ENCODE data around the gene OR56A3. TPM values are rescaled to one million over a fixed set of nuclear protein-coding genes. Genes with fewer than 3 reads are reported as not detected.
"Not testable (repeated sequence)": the region's sequence is repeated elsewhere in the genome, so short reads cannot be mapped to it uniquely, and the experiment has no call there.

OR56A3 gene, protein sequence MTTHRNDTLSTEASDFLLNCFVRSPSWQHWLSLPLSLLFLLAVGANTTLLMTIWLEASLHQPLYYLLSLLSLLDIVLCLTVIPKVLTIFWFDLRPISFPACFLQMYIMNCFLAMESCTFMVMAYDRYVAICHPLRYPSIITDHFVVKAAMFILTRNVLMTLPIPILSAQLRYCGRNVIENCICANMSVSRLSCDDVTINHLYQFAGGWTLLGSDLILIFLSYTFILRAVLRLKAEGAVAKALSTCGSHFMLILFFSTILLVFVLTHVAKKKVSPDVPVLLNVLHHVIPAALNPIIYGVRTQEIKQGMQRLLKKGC
- not detected for total RNA-seq
- long read RNA-seq, result 0 reads

- ATAC-seq (ENCODE audit: poor library complexity) (no peak), DNase-seq (no peak)
- intact Hi-C loops (cut with DNase I), result no loop called here
Measured at GRCh38 chr11:5941951-5942350, at the start of gene OR56A3. Gene OR56A3 (plus strand): TSS chr11:5942251. CDS start chr11:5947347, 5,096 bp downstream.

GRCh38 chr11:5892908-5893307, 49.1 kb upstream of the OR56A3 start, which contains the start of gene OR52E5:
Gene OR52E5 (plus strand): TSS chr11:5893208. CDS start chr11:5900777, 7,569 bp downstream.
- intact Hi-C loops (cut with DNase I), result no loop called here
- no peak for DNase-seq

DNA sequence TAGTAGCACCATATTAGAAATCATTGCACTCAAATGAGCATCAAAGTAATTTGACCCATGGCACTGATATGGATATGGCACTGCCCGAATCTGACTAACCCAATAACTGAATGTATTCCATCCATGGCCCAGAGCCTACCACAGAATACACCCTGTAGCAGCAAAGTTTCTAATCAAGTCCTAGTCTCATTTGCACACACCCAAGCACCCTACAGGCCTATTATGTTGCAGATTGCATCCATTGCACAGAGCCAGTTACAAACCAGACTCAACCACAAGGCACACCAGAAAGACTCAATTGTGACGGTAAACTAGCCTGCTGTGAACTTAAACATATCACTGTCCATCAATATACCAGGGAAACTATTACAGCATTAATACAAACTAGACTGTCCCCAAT, 42.5 kb upstream of the OR56A3 start:
- DNase-seq (no peak), ATAC-seq (ENCODE audit: poor library complexity) (no peak)
- intact Hi-C loops (cut with DNase I), result no loop called here

More at GRCh38 chr11:5892908-5893307, 49.1 kb upstream of the OR56A3 start, which contains the start of gene OR52E5:
- no peak for ATAC-seq (ENCODE audit: poor library complexity)

- DNase-seq (no peak), ATAC-seq (ENCODE audit: poor library complexity) (no peak)
- intact Hi-C loops (cut with DNase I), result no loop called here
Measured at GRCh38 chr11:5910540-5910939, 31.5 kb upstream of the OR56A3 start.

DNA sequence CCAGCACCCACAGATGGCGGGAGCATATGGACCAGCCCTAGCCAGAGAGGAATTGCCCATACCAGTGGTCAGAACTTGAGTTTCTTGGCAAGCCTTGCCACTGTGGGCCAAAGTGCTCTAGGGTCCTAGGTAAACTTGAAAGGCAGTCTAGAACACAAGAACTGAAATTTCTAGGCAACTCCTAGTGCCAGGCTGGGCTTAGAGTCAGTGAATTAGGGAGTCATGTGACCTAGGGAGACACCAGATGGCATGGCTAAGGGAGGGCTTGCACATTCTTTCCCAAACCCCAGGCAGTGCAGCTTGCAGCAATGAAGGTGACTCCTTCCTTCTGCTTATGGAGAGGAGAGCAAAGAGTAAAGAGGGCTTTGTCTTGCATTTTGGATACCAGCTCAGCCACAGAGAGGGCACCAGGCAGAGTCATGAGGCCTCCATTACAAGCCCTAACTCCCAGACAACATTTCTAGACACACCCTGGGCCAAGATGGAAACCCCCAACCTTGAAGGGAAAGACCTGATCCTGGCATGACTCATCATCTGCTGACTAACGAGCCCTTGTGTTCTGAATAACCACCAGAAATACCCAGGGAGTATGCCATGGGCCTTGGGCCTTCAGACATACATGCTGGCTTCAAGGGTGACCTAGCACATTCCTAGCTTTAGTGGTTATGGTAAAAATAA, 19.2 kb upstream of the OR56A3 start:
- intact Hi-C loops (cut with DNase I), result no loop called here
- DNase-seq (no peak), ATAC-seq (ENCODE audit: poor library complexity) (no peak)

DNA sequence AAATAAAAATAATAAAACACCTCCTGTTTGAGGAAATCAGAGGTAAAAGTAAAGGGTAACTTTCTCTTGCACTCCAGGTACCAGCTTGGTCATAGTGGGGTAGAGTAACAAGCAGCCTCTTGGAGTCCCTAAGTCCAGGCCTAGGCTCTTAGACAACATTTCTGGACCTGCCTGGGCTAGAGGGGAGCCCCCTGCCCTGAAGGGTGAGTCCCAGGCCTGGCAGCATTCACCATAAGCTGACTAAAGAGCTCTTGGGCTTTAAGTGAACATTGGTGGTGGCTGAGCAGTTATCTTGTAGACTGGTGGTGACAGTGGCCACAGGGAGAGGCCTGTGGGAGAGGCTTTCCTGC, 18.6 kb upstream of the OR56A3 start:
- no peak for ATAC-seq (ENCODE audit: poor library complexity)
- DNase-seq, result no peak
- intact Hi-C loops (cut with DNase I), result no loop called here

DNA sequence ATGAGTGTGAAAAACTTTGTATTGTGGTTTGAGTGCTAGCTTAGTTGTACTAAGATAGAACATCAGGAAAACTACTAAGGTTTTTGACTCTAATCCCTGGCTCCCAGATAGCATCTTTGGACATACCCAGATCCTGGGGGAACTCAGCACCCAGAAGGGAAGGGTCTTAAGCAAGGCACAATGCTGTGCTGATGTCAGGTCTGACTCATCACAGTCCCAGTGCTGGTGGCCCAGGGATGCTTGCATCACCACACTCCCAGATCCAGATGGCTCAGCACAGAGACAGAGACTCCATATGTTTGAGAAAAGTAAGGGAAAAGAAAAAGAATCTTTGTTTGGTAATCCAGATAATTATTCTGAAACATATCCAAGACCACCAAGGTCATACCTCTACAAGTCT, 18.3 kb upstream of the OR56A3 start:
- intact Hi-C loops (cut with DNase I), result no loop called here
- DNase-seq (no peak), ATAC-seq (ENCODE audit: poor library complexity) (no peak)

- DNase-seq (no peak), ATAC-seq (ENCODE audit: poor library complexity) (no peak)
- intact Hi-C loops (cut with DNase I), result no loop called here
Measured at GRCh38 chr11:5928271-5928670, 13.8 kb upstream of the OR56A3 start.

DNA sequence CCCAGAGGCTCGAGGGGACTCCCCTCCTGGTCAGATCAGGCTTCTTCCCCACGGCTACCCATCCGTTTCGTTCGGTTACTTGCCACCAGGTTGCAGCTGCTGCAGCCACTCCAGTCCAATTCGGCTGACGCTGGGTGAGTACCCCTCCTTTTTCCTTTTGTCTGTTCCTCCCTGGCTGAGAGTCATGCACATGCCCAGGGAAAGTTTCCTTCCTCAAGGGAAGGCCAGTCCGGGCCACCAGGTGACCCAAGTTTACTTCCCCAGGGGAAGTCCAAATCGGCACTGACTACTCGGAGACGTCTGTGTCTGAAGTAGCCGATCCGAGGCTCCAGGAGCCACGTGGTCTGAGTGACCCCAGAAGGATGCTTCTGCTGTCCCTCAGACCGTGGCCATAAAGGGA, 13.2 kb upstream of the OR56A3 start:
- ATAC-seq (ENCODE audit: poor library complexity) (no peak), DNase-seq (no peak)
- intact Hi-C loops (cut with DNase I), result no loop called here

- no peak for DNase-seq
- intact Hi-C loops (cut with DNase I), result no loop called here
- ATAC-seq (ENCODE audit: poor library complexity), result no peak
Measured at GRCh38 chr11:5929571-5930368, 12.3 kb upstream of the OR56A3 start.

DNA sequence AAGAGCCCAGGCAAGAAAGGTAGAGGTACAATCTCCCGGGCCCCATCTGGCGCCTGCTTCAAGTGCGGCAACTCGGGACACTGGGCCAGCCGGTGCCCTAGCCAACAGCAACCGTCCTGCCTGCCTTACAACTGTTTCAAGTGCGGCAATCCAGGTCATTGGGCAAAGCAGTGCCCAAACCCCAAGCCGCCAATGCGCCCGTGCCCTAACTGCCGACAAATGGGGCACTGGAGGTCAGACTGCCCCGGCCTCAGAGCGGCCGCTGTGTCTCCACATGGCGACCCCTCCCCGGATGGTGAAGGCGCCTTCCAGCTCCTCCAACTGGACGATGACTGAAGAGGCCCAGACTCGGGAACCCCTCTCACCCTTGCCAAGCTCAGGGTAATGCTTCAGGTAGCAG, 11.4 kb upstream of the OR56A3 start:
- no peak for DNase-seq
- no peak for ATAC-seq (ENCODE audit: poor library complexity)
- intact Hi-C loops (cut with DNase I), result no loop called here

- intact Hi-C loops (cut with DNase I), result no loop called here
- no peak for DNase-seq
Measured at GRCh38 chr11:5931061-5931460, 11.0 kb upstream of the OR56A3 start.

DNA sequence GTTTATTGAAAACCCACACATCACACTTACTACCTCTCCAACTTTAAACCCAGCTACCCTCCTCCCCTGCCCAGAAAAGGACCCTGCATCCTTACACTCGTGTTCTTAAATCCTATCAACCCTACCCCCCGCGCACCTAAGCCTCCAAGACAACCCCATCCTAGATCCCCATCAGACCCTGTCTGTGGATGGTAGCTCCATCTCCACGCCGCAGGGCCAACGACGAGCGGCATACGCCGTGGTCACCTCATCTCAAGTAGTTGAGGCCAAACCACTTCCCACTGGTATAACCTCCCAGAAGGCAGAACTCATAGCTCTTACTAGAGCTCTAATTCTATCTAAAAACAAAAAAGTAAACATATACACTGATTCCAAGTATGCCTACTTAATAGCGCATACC, 9.4 kb upstream of the OR56A3 start:
- ATAC-seq (ENCODE audit: poor library complexity) (no peak), DNase-seq (no peak)
- intact Hi-C loops (cut with DNase I), result no loop called here

More at GRCh38 chr11:5931061-5931460, 11.0 kb upstream of the OR56A3 start:
- no peak for ATAC-seq (ENCODE audit: poor library complexity)

DNA sequence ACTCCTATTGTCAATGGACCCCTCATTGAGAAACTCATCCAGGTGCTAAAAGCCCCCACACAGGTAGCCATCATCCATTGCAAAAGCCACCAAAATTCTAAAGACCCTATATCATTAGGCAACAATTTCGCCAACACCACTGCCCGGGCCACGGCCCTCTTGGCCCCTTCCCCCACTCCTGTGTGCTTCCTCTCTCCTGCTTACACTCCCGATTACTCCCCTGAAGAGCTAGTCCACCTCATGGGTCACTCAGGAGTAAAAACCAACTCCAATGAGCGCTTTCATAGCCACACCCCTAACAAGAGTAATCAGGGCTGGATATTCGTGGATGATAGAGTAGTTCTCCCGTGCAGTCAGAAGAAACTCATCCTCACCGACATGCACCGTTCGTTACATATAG, 8.9 kb upstream of the OR56A3 start:
- no peak for ATAC-seq (ENCODE audit: poor library complexity)
- intact Hi-C loops (cut with DNase I), result no loop called here
- no peak for DNase-seq

DNA sequence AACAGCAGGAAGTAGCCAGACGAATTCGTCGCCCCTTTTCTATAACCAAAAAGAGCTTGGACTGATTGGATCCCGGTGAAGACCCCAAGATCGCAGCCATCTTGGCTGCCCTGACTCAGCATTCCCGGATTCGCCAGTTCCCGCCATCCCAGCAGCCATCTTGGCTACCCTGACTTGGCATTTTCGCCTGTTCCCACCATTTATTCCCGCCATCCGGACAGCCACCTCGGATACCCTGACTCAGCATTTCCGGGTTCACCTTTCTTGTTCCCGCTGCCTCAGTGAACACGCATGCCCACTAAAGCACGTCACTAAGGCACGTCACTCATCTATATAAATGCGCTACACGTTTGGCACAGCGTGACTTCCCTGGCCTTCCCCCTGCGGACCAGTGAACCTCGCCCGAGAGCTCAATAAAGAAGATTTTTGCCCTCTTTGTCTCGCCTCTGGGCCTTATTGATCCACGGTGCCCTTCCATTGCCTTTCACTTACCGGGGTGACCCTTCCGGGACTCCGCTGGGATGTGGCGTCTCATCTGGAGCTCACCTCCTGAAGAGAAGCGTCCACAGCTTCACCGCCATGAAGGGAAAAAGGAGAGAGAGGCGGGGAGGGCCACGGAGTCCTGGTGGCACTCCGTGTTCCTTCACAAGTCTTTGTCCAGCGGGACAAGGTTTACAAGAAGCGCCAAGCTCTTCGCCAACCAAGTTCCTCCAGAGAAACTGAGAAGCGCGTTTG, 4.0 kb upstream of the OR56A3 start:
- intact Hi-C loops (cut with DNase I), result no loop called here
- ATAC-seq (ENCODE audit: poor library complexity), result no peak

GRCh38 chr11:5938603-5938965, 3.5 kb upstream of the OR56A3 start:
- ATAC-seq (ENCODE audit: poor library complexity) (no peak), DNase-seq (no peak)
- intact Hi-C loops (cut with DNase I), result no loop called here

More for the DNA sequence above, 4.0 kb upstream of the OR56A3 start:
- no peak for DNase-seq

- ATAC-seq (ENCODE audit: poor library complexity) (no peak), DNase-seq (no peak)
- intact Hi-C loops (cut with DNase I), result no loop called here
Measured at GRCh38 chr11:5940748-5941147, 1.3 kb upstream of the OR56A3 start.

- DNase-seq, result no peak
- ATAC-seq (ENCODE audit: poor library complexity), result no peak
- intact Hi-C loops (cut with DNase I), result no loop called here
Measured at GRCh38 chr11:5955586-5955985, 13.5 kb downstream of the OR56A3 start.

GRCh38 chr11:5960704-5961320, 18.8 kb downstream of the OR56A3 start:
- ATAC-seq (ENCODE audit: poor library complexity); intact Hi-C loops (cut with DNase I); DNase-seq: not testable (repeated sequence)

Data from Right ventricle myocardium superior (tissue), 1 donor.